GM12878 (cell line): ENCODE data around the gene TMPRSS9. TPM values are rescaled to one million over a fixed set of nuclear protein-coding genes. Genes with fewer than 3 reads are reported as not detected.

Experiments
- ATAC-seq: fragments of 200-7000 bp; cut with Tn5 transposase; 3 replicates; pipeline ENCODE4 v1.9.1; 2020; ENCODE audit warnings: mild to moderate bottlenecking, moderate library complexity
- BruUV-seq: library from RNA; stranded (reverse); fragments of 400-500 nt; replicated peaks from 2 replicates; lab custom pipeline; 2021; lab: Mats Ljungman, UMichigan
- CTCF ChIA-PET: fragments of 300-600 bp; sonication (Branson Sonifier 250); formaldehyde crosslinking; extraction: SDS; loops from one replicate; lab custom pipeline; 2021; ENCODE audit warnings: inconsistent platforms; lab: Yijun Ruan, JAX
- POLR2A ChIA-PET: fragments of 350-600 bp; formaldehyde crosslinking; extraction: SDS; loops from one replicate; lab custom pipeline; 2021; ENCODE audit warnings: inconsistent platforms; lab: Charles Lee
- RAD21 ChIA-PET: fragments of 300-600 bp; sonication (Branson Sonifier 250); formaldehyde crosslinking; loops from one replicate; lab custom pipeline; 2023; ENCODE audit warnings: antibody characterized with exemption; ENCODE audit not compliant: unreplicated experiment; lab: Charles Lee
- SMC1A ChIA-PET: fragments of 300-600 bp; sonication (Branson Sonifier 250); formaldehyde crosslinking; loops from one replicate; lab custom pipeline; 2023; ENCODE audit not compliant: unreplicated experiment, uncharacterized antibody; lab: Charles Lee
- DNase-seq: peaks from one replicate; pipeline ENCODE4 v3.0.0-alpha.2; 2011; ENCODE audit warnings: low read depth, low spot score
- FAIRE-seq: peaks from 3 replicates; lab custom pipeline; 2011; peaks lifted over from hg19 to GRCh38; lab: Jason Lieb, UNC
- H2AFZ ChIP-seq: 2 replicates; pipeline ENCODE4 v1.6.0; 2011; ENCODE audit warnings: low read depth, low read length, control low read depth; ENCODE audit not compliant: control insufficient read depth
- H3K27ac ChIP-seq: 2 replicates; pipeline ENCODE4 v1.5.1; 2011; ENCODE audit warnings: control low read depth; ENCODE audit not compliant: control insufficient read depth, insufficient read depth
- H3K27me3 ChIP-seq, 2 experiments: replicated peaks in 1 of 2; 2 replicates each; pipeline versions ENCODE4 v1.6.0 to v1.6.1; 2011; ENCODE audit warnings: low read length in 1 of 2; ENCODE audit not compliant: control insufficient read depth in 2 of 2, insufficient read depth in 2 of 2
- H3K36me3 ChIP-seq, 2 experiments: 2 replicates each; pipeline ENCODE4 v1.5.1; 2011; ENCODE audit warnings: low read length in 1 of 2; ENCODE audit not compliant: control insufficient read depth in 2 of 2, insufficient read depth in 2 of 2
- H3K4me1 ChIP-seq: 2 replicates; pipeline ENCODE4 v1.6.1; 2011; ENCODE audit warnings: mild to moderate bottlenecking, low read length, moderate library complexity, mixed read lengths; ENCODE audit not compliant: control insufficient read depth, insufficient read depth
- H3K4me2 ChIP-seq: 2 replicates; pipeline ENCODE4 v1.6.0; 2011; ENCODE audit warnings: control low read depth; ENCODE audit not compliant: control insufficient read depth, insufficient read depth
- H3K4me3 ChIP-seq: fragments of 200-600 bp; sonication (generic); 2 replicates; pipeline ENCODE4 v1.5.1; 2016
- H3K79me2 ChIP-seq: 2 replicates; pipeline ENCODE4 v1.6.0; 2011; ENCODE audit warnings: low read length; ENCODE audit not compliant: control insufficient read depth, insufficient read depth
- H3K9ac ChIP-seq: 2 replicates; pipeline ENCODE4 v1.8.0; 2011; ENCODE audit warnings: low read length, control low read depth, mixed read lengths; ENCODE audit not compliant: control insufficient read depth, insufficient read depth
- H3K9me3 ChIP-seq: replicated peaks from 3 replicates; pipeline ENCODE4 v1.5.1; 2011; ENCODE audit warnings: mild to moderate bottlenecking, low read length; ENCODE audit not compliant: control insufficient read depth, insufficient read depth
- H4K20me1 ChIP-seq: 2 replicates; pipeline ENCODE4 v1.6.0; 2011; ENCODE audit not compliant: control insufficient read depth, insufficient read depth
- CEBPZ ChIP-seq: fragments of 150-350 bp; IDR thresholded peaks from 2 replicates; pipeline ENCODE4 v1.6.1; 2016; ENCODE audit warnings: low read depth, low read length
- CREM ChIP-seq: IDR thresholded peaks from 2 replicates; pipeline ENCODE4 v1.6.1; 2014; ENCODE audit warnings: antibody characterized with exemption, low read depth
- E2F8 ChIP-seq: fragments of 450-650 bp; IDR thresholded peaks from 2 replicates; pipeline ENCODE4 v1.6.1; 2018; ENCODE audit warnings: mild to moderate bottlenecking, low read depth, moderate library complexity; ENCODE audit not compliant: partially characterized antibody
- ELK1 ChIP-seq: IDR thresholded peaks from 2 replicates; pipeline ENCODE4 v1.6.1; 2012; ENCODE audit warnings: low read depth, low read length, improper control_type of control experiment
- ETV6 ChIP-seq, 2 experiments: fragments of 450-650 bp in 1 of 2; IDR thresholded peaks in 1 of 2; conservative IDR thresholded peaks in 1 of 2; 2 replicates each; pipeline ENCODE4 v1.6.1; 2014; ENCODE audit warnings: antibody characterized with exemption in 1 of 2, borderline replicate concordance in 1 of 2, low read depth in 1 of 2, mild to moderate bottlenecking in 1 of 2, moderate library complexity in 1 of 2
- JUNB ChIP-seq: IDR thresholded peaks from 2 replicates; pipeline ENCODE4 v1.6.1; 2016; ENCODE audit warnings: antibody characterized with exemption, mild to moderate bottlenecking
- MTA2 ChIP-seq: fragments of 450-650 bp; IDR thresholded peaks from 2 replicates; pipeline ENCODE4 v1.6.1; 2016; ENCODE audit warnings: low read depth, mild to moderate bottlenecking, moderate library complexity
- SKIL ChIP-seq: fragments of 450-650 bp; IDR thresholded peaks from 2 replicates; pipeline ENCODE4 v1.6.1; 2017; ENCODE audit warnings: mild to moderate bottlenecking, low read depth, inconsistent platforms; ENCODE audit not compliant: poor library complexity, severe bottlenecking
- SMAD1 ChIP-seq: fragments of 450-650 bp; IDR thresholded peaks from 2 replicates; pipeline ENCODE4 v1.6.1; 2018; ENCODE audit warnings: mild to moderate bottlenecking, low read depth; ENCODE audit not compliant: partially characterized antibody
- SPI1 ChIP-seq: IDR thresholded peaks from 2 replicates; pipeline ENCODE4 v1.6.1; 2011; ENCODE audit warnings: low read depth, mild to moderate bottlenecking, low read length, moderate library complexity, borderline replicate concordance; ENCODE audit not compliant: insufficient read depth
- TCF12 ChIP-seq: IDR thresholded peaks from 2 replicates; pipeline ENCODE4 v1.6.1; 2011; ENCODE audit warnings: low read depth, mild to moderate bottlenecking, low read length
- YBX1 ChIP-seq: fragments of 450-650 bp; IDR thresholded peaks from 2 replicates; pipeline ENCODE4 v1.6.1; 2016; ENCODE audit warnings: antibody characterized with exemption
- YY1 ChIP-seq: IDR thresholded peaks from 2 replicates; pipeline ENCODE4 v1.6.1; 2011; ENCODE audit warnings: low read depth, mild to moderate bottlenecking, low read length
- WGBS: methylation state at CpG from one replicate; pipeline ENCODE4 v1.1.6; 2016; ENCODE audit warnings: low lambda C conversion rate; ENCODE audit not compliant: insufficient replicate concordance, insufficient coverage; ENCODE audit errors: missing lambda C conversion rate; 5-methylcytosine and 5-hydroxymethylcytosine counted together
- in situ Hi-C: fragments of 300-500 bp; cut with MboI; formaldehyde crosslinking; loops from 9 replicates; pipeline ENCODE4 v1.14.3; 2018; ENCODE audit warnings: mixed read lengths
- intact Hi-C: fragments of 100-400 bp; cut with micrococcal nuclease; formaldehyde crosslinking; loops from one replicate; pipeline ENCODE4 v1.14.2; 2022; ENCODE audit not compliant: unreplicated experiment
- polyA plus RNA-seq, 11 experiments: library from polyadenylated mRNA; depleted of rRNA in 4 of 11; unstranded in 6 of 11; stranded (reverse) in 5 of 11; fragments of >200 nt; fragmentation: Nextera tagmentation in 4 of 11; fragmentation: Illumina TruSeq in 1 of 11; extraction: Ambion mirVana in 4 of 11; extraction: Trizol in 1 of 11; gene quantifications; 1 replicate in 1 of 11; 2 replicates in 10 of 11; pipeline versions ENCODE4 v1.2.1 to v1.2.3, GENCODE V29; 2011 to 2016; ENCODE audit warnings: inconsistent platforms in 2 of 11, missing spikeins in 2 of 11, low read depth in 1 of 11
- total RNA-seq, 4 experiments: library from RNA; depleted of rRNA in 3 of 4; stranded (reverse); fragments of >200 nt in 3 of 4; fragmentation: Illumina TruSeq in 1 of 4; extraction: Trizol in 1 of 4; gene quantifications; 2 replicates each; pipeline versions ENCODE4 v1.2.1 to v1.2.3, GENCODE V29; 2013 to 2021

Gene TMPRSS9
- total and polyA plus RNA-seq, 10 of the 15 experiments (the other 5 are each of a cell fraction or from before 2014, with no cell fraction given): 0.24 TPM; not detected in 9

GRCh38 chr19:2372076-2372612 lies 12.1 kb downstream of the TMPRSS9 start:
- Histone ChIP-seq H3K9me3 (no peaks in the 10 kb centered on the region; the same call in 2 of the 3 replicates), H3K4me2 (no peak overlapping the region), H3K27ac (no peak overlapping the region), H3K9ac (no peak overlapping the region), H2AFZ (no peak overlapping the region), H3K36me3 (no peaks in the 10 kb centered on the region), H3K79me2 (no peaks in the 10 kb centered on the region), H4K20me1 (no peaks in the 10 kb centered on the region), H3K4me3 (no peak overlapping the region), H3K4me1 (no peaks in the 10 kb centered on the region), H3K27me3 (no peaks in the 10 kb centered on the region)
- FAIRE-seq (no peak), DNase-seq (no peak), ATAC-seq (no peak)
- BruUV-seq: no TSS peak
- ChIA-PET RAD21 (interaction anchor here (0.6 kb wide), 1 partner anchor 80 kb away, joined by 3 read pairs; no protein-coding TSS in a partner anchor), SMC1A (no interaction called here), POLR2A (no interaction called here), CTCF (interaction anchor here (1.0 kb wide), 1 partner anchor 276 kb away, joined by 3 read pairs; no protein-coding TSS in a partner anchor)
- in situ Hi-C loops: no loop called here
- WGBS: 43% methylated on average over 11 of the region's 11 CpGs
- intact Hi-C loops: no loop called here
- TF ChIP-seq CEBPZ (no peak), SMAD1 (no peak), SKIL (no peak), TCF12 (no peak), CREM (no peak), YBX1 (no peak), MTA2 (no peak), ELK1 (no peak), ETV6 (conservative IDR thresholded peaks at IDR 0.05 in 1 of 2, IDR thresholded peaks at IDR 0.05 in 1 of 2; ENCODE audit: borderline replicate concordance in 1 of 2, low read depth in 1 of 2) (no peak), JUNB (no peak), SPI1 (no peak), YY1 (no peak), E2F8 (no peak)
